Trophoblast cell (in vitro differentiated cells and primary cell): ENCODE data around the gene GSTT2.

Source experiments
- DNase-seq, 2 donors: peaks; one replicate each; pipeline ENCODE4 v3.0.0-alpha.2; 2016
- H2AFZ ChIP-seq: 2 replicates; pipeline ENCODE4 v1.6.1; 2013; ENCODE audit warnings: low read length, moderate library complexity, mild to moderate bottlenecking; ENCODE audit not compliant: insufficient read depth, poor library complexity
- H2AK5ac ChIP-seq: 2 replicates; pipeline ENCODE4 v1.6.1; 2013; ENCODE audit warnings: mild to moderate bottlenecking, low read length
- H2BK120ac ChIP-seq: 2 replicates; pipeline ENCODE4 v1.6.1; 2013; ENCODE audit warnings: low read length, mild to moderate bottlenecking, moderate library complexity; ENCODE audit not compliant: insufficient read depth, poor library complexity
- H2BK12ac ChIP-seq: 2 replicates; pipeline ENCODE4 v1.6.1; 2013; ENCODE audit warnings: mild to moderate bottlenecking, low read length, moderate library complexity
- H2BK5ac ChIP-seq: 2 replicates; pipeline ENCODE4 v1.6.1; 2013; ENCODE audit warnings: low read length, low read depth, moderate library complexity, mild to moderate bottlenecking; ENCODE audit not compliant: poor library complexity
- H3K14ac ChIP-seq: 2 replicates; pipeline ENCODE4 v1.6.1; 2013; ENCODE audit warnings: mild to moderate bottlenecking, low read length
- H3K18ac ChIP-seq: 2 replicates; pipeline ENCODE4 v1.6.1; 2013; ENCODE audit warnings: mild to moderate bottlenecking, low read length
- H3K23ac ChIP-seq: 2 replicates; pipeline ENCODE4 v1.6.1; 2013; ENCODE audit warnings: low read length
- H3K27ac ChIP-seq: 2 replicates; pipeline ENCODE4 v1.5.1; 2013; ENCODE audit warnings: low read depth, mild to moderate bottlenecking, inconsistent platforms, low read length, moderate library complexity
- H3K27me3 ChIP-seq: 2 replicates; pipeline ENCODE4 v1.6.1; 2013; ENCODE audit warnings: inconsistent platforms, mild to moderate bottlenecking, low read length, moderate library complexity; ENCODE audit not compliant: insufficient read depth
- H3K36me3 ChIP-seq, 2 experiments: 1 replicate in 1 of 2; 2 replicates in 1 of 2; pipeline ENCODE4 v1.6.1; 2013; ENCODE audit warnings: low read length in 2 of 2, mild to moderate bottlenecking in 2 of 2, moderate library complexity in 1 of 2; ENCODE audit not compliant: insufficient read depth in 2 of 2, control insufficient read depth in 1 of 2
- H3K4ac ChIP-seq: 2 replicates; pipeline ENCODE4 v1.6.1; 2013; ENCODE audit warnings: low read depth, mild to moderate bottlenecking, low read length, moderate library complexity
- H3K4me1 ChIP-seq, 2 experiments: 1 replicate in 1 of 2; 2 replicates in 1 of 2; pipeline ENCODE4 v1.6.1; 2013; ENCODE audit warnings: low read length in 2 of 2, mild to moderate bottlenecking in 2 of 2, moderate library complexity in 1 of 2; ENCODE audit not compliant: insufficient read depth in 2 of 2, control insufficient read depth in 1 of 2
- H3K4me2 ChIP-seq: 2 replicates; pipeline ENCODE4 v1.6.1; 2013; ENCODE audit warnings: inconsistent platforms, mild to moderate bottlenecking, low read length, moderate library complexity
- H3K4me3 ChIP-seq: 2 replicates; pipeline ENCODE4 v1.5.1; 2013; ENCODE audit warnings: mild to moderate bottlenecking, low read depth, low read length, inconsistent platforms
- H3K79me1 ChIP-seq: one replicate; pipeline ENCODE4 v1.6.1; 2013; ENCODE audit warnings: low read length
- H3K79me2 ChIP-seq: 2 replicates; pipeline ENCODE4 v1.6.1; 2013; ENCODE audit warnings: low read length, mild to moderate bottlenecking; ENCODE audit not compliant: control insufficient read depth, insufficient read depth, poor library complexity
- H3K9ac ChIP-seq: 2 replicates; pipeline ENCODE4 v1.6.1; 2013; ENCODE audit warnings: mild to moderate bottlenecking, low read length
- H3K9me3 ChIP-seq: 2 replicates; pipeline ENCODE4 v1.6.1; 2013; ENCODE audit warnings: low read depth, mild to moderate bottlenecking, control low read depth, inconsistent platforms, low read length; ENCODE audit not compliant: insufficient read depth
- H4K12ac ChIP-seq: 2 replicates; pipeline ENCODE4 v1.6.1; 2013; ENCODE audit warnings: low read depth, mild to moderate bottlenecking, low read length, moderate library complexity
- H4K8ac ChIP-seq: 2 replicates; pipeline ENCODE4 v1.6.1; 2013; ENCODE audit warnings: low read depth, mild to moderate bottlenecking, low read length, moderate library complexity
- H4K91ac ChIP-seq: one replicate; pipeline ENCODE4 v1.6.1; 2013; ENCODE audit warnings: low read depth, mild to moderate bottlenecking, low read length, moderate library complexity
- WGBS: extraction: QIAGEN DNeasy Blood & Tissue Kit; methylation state at CpG from one replicate; pipeline ENCODE4 v1.1.7; 2013; ENCODE audit warnings: missing lambda C conversion rate; ENCODE audit not compliant: insufficient read length, insufficient coverage; ENCODE audit errors: extremely low coverage; 5-methylcytosine and 5-hydroxymethylcytosine counted together

GSTT2 gene

DNA sequence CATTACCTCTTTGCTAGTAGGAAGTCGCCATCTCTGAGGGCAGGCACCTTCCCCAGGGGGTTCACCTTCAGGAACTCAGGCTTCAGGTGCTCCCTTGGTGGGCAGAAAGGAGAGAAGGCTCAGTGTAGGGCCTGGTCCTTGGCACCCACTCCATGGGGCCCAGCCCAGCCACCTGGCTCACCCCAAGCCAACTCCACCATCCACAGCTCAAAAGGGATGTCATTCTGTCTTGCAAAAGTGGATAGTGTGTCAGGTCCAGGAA, 28.0 kb downstream of the GSTT2 start:
- Histone ChIP-seq H3K4me3 (peak overlapping the region; percentile 3), H3K79me2 (peaks cover 5% of the 10 kb centered on the region), H3K36me3 (no peaks in the 10 kb centered on the region), H3K23ac (no peak overlapping the region), H3K14ac (no peak overlapping the region), H2AFZ (no peak overlapping the region), H3K27me3 (no peaks in the 10 kb centered on the region), H3K18ac (no peak overlapping the region), H3K27ac (no peak overlapping the region), H3K4me1 (peaks cover 3 to 5% of the 10 kb centered on the region in 2 experiments), H2BK120ac (no peak overlapping the region), H3K9me3 (peaks cover 12% of the 10 kb centered on the region), H4K8ac (no peak overlapping the region), H2BK5ac (no peak overlapping the region), H3K4ac (no peak overlapping the region), H4K12ac (no peak overlapping the region), H3K79me1 (peaks cover 8% of the 10 kb centered on the region), H2AK5ac (no peak overlapping the region), H4K91ac (no peak overlapping the region), H2BK12ac (no peak overlapping the region), H3K9ac (no peak overlapping the region), H3K4me2 (no peak overlapping the region)
- no CpG with 5 or more reads among the region's 1 CpG for WGBS
- DNase-seq, result no peak

DNA sequence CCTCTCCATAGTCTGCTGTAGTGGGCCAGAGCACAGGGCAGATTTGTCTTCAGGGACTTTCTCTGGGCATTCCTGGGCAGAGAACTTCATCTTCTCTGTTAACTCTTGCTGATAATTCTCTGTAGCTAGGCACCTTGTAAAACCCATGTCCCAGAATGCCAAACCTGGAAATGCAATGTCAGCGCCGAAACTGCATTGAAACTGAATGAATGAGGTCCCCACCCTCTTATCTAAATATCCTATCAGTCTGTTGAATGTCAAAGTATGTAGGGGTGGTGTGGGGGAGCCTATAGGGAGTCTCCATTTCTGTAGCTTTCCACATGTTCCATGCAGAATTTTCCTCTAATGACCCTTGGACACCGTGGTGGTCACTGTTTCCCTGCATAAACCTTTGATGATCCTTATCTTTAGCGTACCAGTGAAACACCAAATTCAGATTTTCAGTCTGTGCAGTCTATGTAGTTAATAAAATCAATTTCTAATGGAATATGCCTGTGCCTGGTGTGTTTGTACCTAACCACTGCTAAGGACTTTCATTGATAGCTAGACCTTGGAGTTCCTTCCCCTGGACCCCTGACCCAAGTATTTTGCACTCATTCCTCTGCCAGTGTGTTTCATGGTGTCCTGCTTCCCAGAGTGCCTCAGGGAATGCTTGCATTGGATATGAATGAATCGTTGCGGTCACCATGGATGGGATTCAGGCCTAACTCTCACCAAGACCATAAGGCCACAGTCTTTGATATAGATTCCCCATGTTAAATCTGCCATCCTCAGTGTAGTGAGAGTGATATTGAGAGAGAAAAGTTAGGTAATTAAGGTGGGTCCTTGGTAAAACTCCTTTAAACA, 28.7 kb downstream of the GSTT2 start:
- WGBS, result no CpG with 5 or more reads among the region's 6 CpGs
- H3K4me1 ChIP-seq, result peaks cover 3 to 5% of the 10 kb centered on the region in 2 experiments

DNA sequence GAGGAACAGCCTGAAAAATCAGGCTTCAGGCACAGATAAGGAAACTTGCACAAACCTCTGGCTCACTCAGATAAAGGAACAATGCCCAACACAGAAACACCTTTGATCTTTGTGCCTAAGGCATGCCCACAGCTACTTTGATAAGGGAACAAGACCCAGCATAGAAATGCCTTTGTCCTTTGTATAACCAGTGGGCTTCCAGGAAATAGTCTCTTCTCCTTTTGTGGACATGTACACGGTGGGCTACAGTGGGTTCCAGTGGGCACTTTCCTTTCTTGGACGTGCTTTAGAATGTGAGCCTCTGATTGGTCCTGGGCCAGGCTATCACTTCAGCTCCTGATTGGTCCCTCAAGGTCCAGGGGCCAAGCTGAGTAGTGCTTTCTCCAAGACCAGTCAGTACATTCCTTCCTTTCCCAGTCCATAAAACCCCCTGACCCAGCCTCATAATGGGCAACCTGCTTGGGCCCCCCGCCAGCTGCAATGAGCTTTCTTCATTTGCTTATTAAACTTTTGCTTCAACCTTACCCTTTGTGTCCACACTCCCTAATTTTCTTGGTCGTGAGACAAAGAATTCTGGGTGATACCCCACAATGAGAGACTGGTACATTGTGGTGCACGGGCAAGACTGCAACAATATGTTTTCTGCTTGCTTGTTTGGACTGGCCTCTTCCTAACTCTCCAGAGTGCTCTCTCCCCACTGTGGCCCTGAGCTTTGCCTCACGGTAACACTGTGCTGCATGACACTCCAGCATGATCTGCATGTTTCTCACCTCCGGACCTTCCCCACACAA, 29.5 kb downstream of the GSTT2 start:
- Histone ChIP-seq H3K79me1 (peaks cover 8% of the 10 kb centered on the region), H4K8ac (no peak overlapping the region), H3K27ac (no peak overlapping the region), H4K12ac (no peak overlapping the region), H4K91ac (no peak overlapping the region), H3K4me3 (no peak overlapping the region), H3K23ac (no peak overlapping the region), H2AFZ (no peak overlapping the region), H3K36me3 (no peaks in the 10 kb centered on the region), H2BK5ac (no peak overlapping the region), H3K4me1 (peaks cover 0 to 4% of the 10 kb centered on the region in 2 experiments), H2AK5ac (no peak overlapping the region), H2BK120ac (no peak overlapping the region), H3K4me2 (no peak overlapping the region), H3K14ac (no peak overlapping the region), H3K18ac (no peak overlapping the region), H3K79me2 (peaks cover 5% of the 10 kb centered on the region), H3K4ac (no peak overlapping the region), H3K9me3 (peaks cover 12% of the 10 kb centered on the region), H3K9ac (no peak overlapping the region), H3K27me3 (no peaks in the 10 kb centered on the region), H2BK12ac (no peak overlapping the region)
- no CpG with 5 or more reads among the region's 7 CpGs for WGBS
- DNase-seq, result peak; percentile 15 to 44

More for the DNA sequence above, 28.7 kb downstream of the GSTT2 start:
- Histone ChIP-seq H3K27me3 (no peaks in the 10 kb centered on the region), H3K27ac (no peak overlapping the region), H3K79me2 (peaks cover 5% of the 10 kb centered on the region), H4K91ac (no peak overlapping the region), H2BK120ac (no peak overlapping the region), H3K9me3 (peaks cover 12% of the 10 kb centered on the region), H3K4ac (no peak overlapping the region), H3K79me1 (peaks cover 8% of the 10 kb centered on the region), H3K18ac (no peak overlapping the region), H3K23ac (no peak overlapping the region), H2BK12ac (no peak overlapping the region), H3K14ac (no peak overlapping the region), H3K36me3 (no peaks in the 10 kb centered on the region), H3K4me3 (no peak overlapping the region), H3K4me2 (no peak overlapping the region), H2BK5ac (no peak overlapping the region), H2AFZ (no peak overlapping the region), H2AK5ac (no peak overlapping the region), H4K8ac (no peak overlapping the region), H3K9ac (no peak overlapping the region), H4K12ac (no peak overlapping the region)
- no peak for DNase-seq

DNA sequence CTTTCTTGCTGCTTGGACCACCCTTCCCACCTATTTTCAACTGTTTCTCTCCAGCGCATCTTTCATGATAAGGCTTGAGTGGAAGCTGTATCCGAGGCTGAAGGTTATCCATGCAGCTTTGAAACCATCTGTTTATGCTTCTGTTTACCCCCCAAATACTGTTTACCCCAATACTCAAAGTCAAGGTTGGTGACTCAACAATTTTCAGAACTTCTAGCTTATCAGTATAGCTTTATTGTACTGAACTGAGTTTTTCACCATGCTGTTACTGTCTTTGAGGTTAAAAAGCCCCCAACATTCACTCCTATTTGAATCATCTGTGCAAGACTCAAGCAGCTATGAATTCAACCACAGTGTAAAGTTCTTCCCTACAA, 30.1 kb downstream of the GSTT2 start:
- no peak overlapping the region for H3K14ac ChIP-seq
- H2BK5ac ChIP-seq, result no peak overlapping the region
- no peak overlapping the region for H3K18ac ChIP-seq
- no peak overlapping the region for H2AK5ac ChIP-seq
- H4K8ac ChIP-seq, result no peak overlapping the region
- peaks cover 8% of the 10 kb centered on the region for H3K79me1 ChIP-seq
- no peaks in the 10 kb centered on the region for H3K27me3 ChIP-seq
- H3K4ac ChIP-seq, result no peak overlapping the region
- no peak overlapping the region for H3K4me2 ChIP-seq
- no peaks in the 10 kb centered on the region for H3K36me3 ChIP-seq
- H3K4me3 ChIP-seq, result no peak overlapping the region
- no peak overlapping the region for H4K12ac ChIP-seq
- peaks cover 10% of the 10 kb centered on the region for H3K9me3 ChIP-seq
- no CpG with 5 or more reads among the region's 2 CpGs for WGBS
- no peak overlapping the region for H2AFZ ChIP-seq
- H2BK120ac ChIP-seq, result no peak overlapping the region
- no peak overlapping the region for H4K91ac ChIP-seq
- DNase-seq, result no peak
- no peak overlapping the region for H2BK12ac ChIP-seq
- H3K4me1 ChIP-seq, result peaks cover 0 to 3% of the 10 kb centered on the region in 2 experiments
- H3K9ac ChIP-seq, result no peak overlapping the region
- H3K79me2 ChIP-seq, result peaks cover 5% of the 10 kb centered on the region
- H3K27ac ChIP-seq, result no peak overlapping the region
- H3K23ac ChIP-seq, result no peak overlapping the region
